DMS79 (cell line): ENCODE data around the gene CEP95.

Experiments
- DNase-seq: peaks from one replicate; lab custom pipeline; 2025; lab: John Stamatoyannopoulos, UW

CEP95 gene

GRCh38 chr17:64520359-64520758 is 13.6 kb downstream of the CEP95 start:
- no peak for DNase-seq

GRCh38 chr17:64527914-64528313 is 21.1 kb downstream of the CEP95 start:
- no peak for DNase-seq

- no peak for DNase-seq
Observed at GRCh38 chr17:64529221-64529620, 22.4 kb downstream of the CEP95 start.

- DNase-seq: no peak
Observed at GRCh38 chr17:64531955-64532371, 25.2 kb downstream of the CEP95 start.

GRCh38 chr17:64532409-64532808 is 25.6 kb downstream of the CEP95 start:
- no peak for DNase-seq

- no peak for DNase-seq
Observed at GRCh38 chr17:64533784-64534183, 27.0 kb downstream of the CEP95 start.

GRCh38 chr17:64534187-64534586 is 27.4 kb downstream of the CEP95 start:
- no peak for DNase-seq

- DNase-seq: no peak
Observed at GRCh38 chr17:64535357-64535756, 28.6 kb downstream of the CEP95 start.

- no peak for DNase-seq
Observed at GRCh38 chr17:64536913-64537312, 30.1 kb downstream of the CEP95 start.

- DNase-seq: no peak
Observed at GRCh38 chr17:64537488-64537887, 30.7 kb downstream of the CEP95 start.

- no peak for DNase-seq
Observed at GRCh38 chr17:64538508-64539130, 31.8 kb downstream of the CEP95 start.

- DNase-seq: no peak
Observed at GRCh38 chr17:64540118-64540776, 33.5 kb downstream of the CEP95 start.

GRCh38 chr17:64544742-64545141 is 38.0 kb downstream of the CEP95 start:
- DNase-seq: no peak

- DNase-seq: no peak
Observed at GRCh38 chr17:64546716-64547115, 39.9 kb downstream of the CEP95 start.

GRCh38 chr17:64547319-64547718 is 40.5 kb downstream of the CEP95 start:
- DNase-seq: no peak

GRCh38 chr17:64551461-64551860 is 44.7 kb downstream of the CEP95 start:
- DNase-seq: no peak

GRCh38 chr17:64554028-64554637 is 47.4 kb downstream of the CEP95 start:
- no peak for DNase-seq

- no peak for DNase-seq
Observed at GRCh38 chr17:64555281-64555680, 48.5 kb downstream of the CEP95 start.

GRCh38 chr17:64564098-64564497 is 57.3 kb downstream of the CEP95 start:
- DNase-seq: no peak

- no peak for DNase-seq
Observed at GRCh38 chr17:64565563-64565962, 58.8 kb downstream of the CEP95 start.

GRCh38 chr17:64571746-64572145 is 65.0 kb downstream of the CEP95 start:
- no peak for DNase-seq

GRCh38 chr17:64572682-64573154 is 65.9 kb downstream of the CEP95 start:
- no peak for DNase-seq

GRCh38 chr17:64573214-64573613 is 66.4 kb downstream of the CEP95 start:
- DNase-seq: no peak
